HepG2 (cell line): ENCODE measurements around the gene SEPTIN10. TPM values are rescaled to one million over a fixed set of nuclear protein-coding genes. Genes with fewer than 3 reads are reported as not detected.

Source experiments
- FOXJ3 ChIP-seq: sonication (generic); formaldehyde crosslinking; IDR thresholded peaks from 2 replicates; pipeline ENCODE4 v1.4.0; 2020; ENCODE audit warnings: missing genetic modification reagents, mild to moderate bottlenecking, borderline replicate concordance
- FOXK2 ChIP-seq: fragments of 450-650 bp; IDR thresholded peaks from 2 replicates; pipeline ENCODE4 v1.6.1; 2016
- MIER3 ChIP-seq: IDR thresholded peaks from 2 replicates; pipeline ENCODE4 v1.6.1; 2016; ENCODE audit warnings: missing compliant biosample characterization, borderline replicate concordance
- RORA ChIP-seq: sonication (generic); formaldehyde crosslinking; IDR thresholded peaks from 2 replicates; pipeline ENCODE4 v1.5.0; 2020; ENCODE audit warnings: mild to moderate bottlenecking, missing genetic modification reagents, moderate library complexity
- RXRB ChIP-seq: IDR thresholded peaks from 2 replicates; pipeline ENCODE4 v1.6.1; 2016; ENCODE audit warnings: borderline replicate concordance, missing genetic modification reagents, missing compliant biosample characterization
- ZBTB42 ChIP-seq: sonication (generic); formaldehyde crosslinking; IDR thresholded peaks from 2 replicates; pipeline ENCODE4 v1.5.0; 2020; ENCODE audit warnings: mild to moderate bottlenecking, missing genetic modification reagents
- ZKSCAN5 ChIP-seq: sonication (generic); formaldehyde crosslinking; IDR thresholded peaks from 2 replicates; pipeline ENCODE4 v1.5.1; 2020; ENCODE audit warnings: mild to moderate bottlenecking, missing genetic modification reagents
- ZNF101 ChIP-seq: sonication (generic); formaldehyde crosslinking; IDR thresholded peaks from 2 replicates; pipeline ENCODE4 v1.4.0; 2020; ENCODE audit warnings: mild to moderate bottlenecking, low read depth, missing genetic modification reagents, borderline replicate concordance
- ZNF430 ChIP-seq: sonication (generic); formaldehyde crosslinking; IDR thresholded peaks from 2 replicates; pipeline ENCODE4 v1.9.0; 2021; ENCODE audit warnings: mild to moderate bottlenecking, missing genetic modification reagents
- ZNF446 ChIP-seq: sonication (generic); formaldehyde crosslinking; IDR thresholded peaks from 2 replicates; pipeline ENCODE4 v1.5.0; 2020; ENCODE audit warnings: mild to moderate bottlenecking, missing genetic modification reagents
- ZNF543 ChIP-seq: sonication (generic); formaldehyde crosslinking; IDR thresholded peaks from 2 replicates; pipeline ENCODE4 v1.4.0; 2020; ENCODE audit warnings: mild to moderate bottlenecking, missing genetic modification reagents
- ZNF556 ChIP-seq: sonication (generic); formaldehyde crosslinking; IDR thresholded peaks from 2 replicates; pipeline ENCODE4 v1.4.0; 2020; ENCODE audit warnings: mild to moderate bottlenecking, missing genetic modification reagents, borderline replicate concordance
- ZNF562 ChIP-seq: sonication (generic); formaldehyde crosslinking; IDR thresholded peaks from 2 replicates; pipeline ENCODE4 v1.8.0; 2022; ENCODE audit warnings: missing genetic modification reagents, borderline replicate concordance
- ZNF7 ChIP-seq: IDR thresholded peaks from 2 replicates; pipeline ENCODE4 v1.6.1; 2016; ENCODE audit warnings: missing biosample characterization, missing genetic modification reagents
- ZNF761 ChIP-seq: sonication (generic); formaldehyde crosslinking; conservative IDR thresholded peaks from 2 replicates; pipeline ENCODE4 v1.4.0; 2020; ENCODE audit warnings: mild to moderate bottlenecking, missing genetic modification reagents
- ZNF816 ChIP-seq: sonication (generic); formaldehyde crosslinking; IDR thresholded peaks from 2 replicates; pipeline ENCODE4 v1.8.0; 2022; ENCODE audit warnings: missing genetic modification reagents, mild to moderate bottlenecking, borderline replicate concordance
- polyA plus RNA-seq, 8 experiments: library from polyadenylated mRNA; depleted of rRNA in 3 of 8; stranded (reverse) in 7 of 8; unstranded in 1 of 8; fragments of >200 nt; fragmentation: Illumina TruSeq in 4 of 8; extraction: Trizol in 4 of 8; gene quantifications; 2 replicates each; pipeline versions ENCODE4 v1.2.1 to v1.2.3, GENCODE V29; 2011 to 2016; ENCODE audit warnings: low read depth in 4 of 8, missing spikeins in 1 of 8, mixed read lengths in 1 of 8; ENCODE audit not compliant: insufficient read depth in 1 of 8
- total RNA-seq, 5 experiments: library from RNA; depleted of rRNA; stranded (reverse); fragments of >200 nt; fragmentation: Illumina TruSeq; extraction: Trizol; gene quantifications; 2 replicates each; pipeline ENCODE4 v1.2.3, GENCODE V29; 2016; ENCODE audit warnings: low read depth in 1 of 5
- TF ChIP-seq, protein P1 (sequence below): sonication (generic); formaldehyde crosslinking; IDR thresholded peaks from one replicate; pipeline ENCODE4 v1.5.1; 2020; ENCODE audit warnings: mild to moderate bottlenecking, missing genetic modification reagents; ENCODE audit errors: not compliant biosample characterization
- TF ChIP-seq, protein P2 (sequence below): IDR thresholded peaks from 2 replicates; pipeline ENCODE4 v1.6.1; 2016; ENCODE audit warnings: missing genetic modification reagents, missing compliant biosample characterization
- TF ChIP-seq, protein P3 (sequence below): sonication (generic); formaldehyde crosslinking; IDR thresholded peaks from 2 replicates; pipeline ENCODE4 v1.5.0; 2020; ENCODE audit warnings: missing genetic modification reagents

SEPTIN10 gene
- total and polyA plus RNA-seq, 2 of the 13 experiments (the other 11 are each of a cell fraction or from before 2014, with no cell fraction given): 45.8 to 67.5 TPM

DNA sequence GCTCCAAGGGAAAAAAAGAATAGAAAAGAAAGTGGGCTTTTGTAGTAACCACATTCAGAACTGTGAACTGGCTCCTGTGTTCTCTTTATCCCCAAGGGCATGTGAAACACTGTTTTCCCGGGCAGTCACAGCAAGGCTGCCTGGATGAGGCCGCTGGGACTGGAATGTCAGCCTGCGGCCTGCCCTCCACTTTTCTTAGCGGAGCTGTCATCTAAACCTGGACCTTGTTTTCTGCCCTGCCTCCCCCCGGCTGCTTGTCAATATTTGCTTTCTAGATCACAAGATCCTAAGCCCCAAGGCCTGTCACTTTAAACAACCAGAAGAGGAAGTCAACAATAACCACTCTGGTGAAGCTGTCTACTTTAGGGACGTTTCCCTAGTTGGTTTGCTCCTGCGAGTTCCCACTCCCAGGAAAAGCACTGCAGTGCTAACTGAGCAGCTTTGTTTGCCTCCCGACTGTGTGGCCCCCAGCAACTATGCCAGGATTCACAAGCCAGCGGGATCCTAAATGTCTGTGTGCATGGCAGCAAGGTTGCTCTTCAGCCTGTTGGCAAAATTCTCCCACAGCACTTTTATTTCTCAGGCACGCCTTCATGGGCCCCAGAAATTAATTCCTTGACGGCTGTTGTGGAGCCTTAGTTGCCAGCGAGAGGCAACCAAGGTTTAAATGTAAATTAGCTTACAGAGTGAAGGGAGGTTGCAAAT is 31.0 kb upstream of the SEPTIN10 start (continued):
- TF ChIP-seq, protein P1, sequence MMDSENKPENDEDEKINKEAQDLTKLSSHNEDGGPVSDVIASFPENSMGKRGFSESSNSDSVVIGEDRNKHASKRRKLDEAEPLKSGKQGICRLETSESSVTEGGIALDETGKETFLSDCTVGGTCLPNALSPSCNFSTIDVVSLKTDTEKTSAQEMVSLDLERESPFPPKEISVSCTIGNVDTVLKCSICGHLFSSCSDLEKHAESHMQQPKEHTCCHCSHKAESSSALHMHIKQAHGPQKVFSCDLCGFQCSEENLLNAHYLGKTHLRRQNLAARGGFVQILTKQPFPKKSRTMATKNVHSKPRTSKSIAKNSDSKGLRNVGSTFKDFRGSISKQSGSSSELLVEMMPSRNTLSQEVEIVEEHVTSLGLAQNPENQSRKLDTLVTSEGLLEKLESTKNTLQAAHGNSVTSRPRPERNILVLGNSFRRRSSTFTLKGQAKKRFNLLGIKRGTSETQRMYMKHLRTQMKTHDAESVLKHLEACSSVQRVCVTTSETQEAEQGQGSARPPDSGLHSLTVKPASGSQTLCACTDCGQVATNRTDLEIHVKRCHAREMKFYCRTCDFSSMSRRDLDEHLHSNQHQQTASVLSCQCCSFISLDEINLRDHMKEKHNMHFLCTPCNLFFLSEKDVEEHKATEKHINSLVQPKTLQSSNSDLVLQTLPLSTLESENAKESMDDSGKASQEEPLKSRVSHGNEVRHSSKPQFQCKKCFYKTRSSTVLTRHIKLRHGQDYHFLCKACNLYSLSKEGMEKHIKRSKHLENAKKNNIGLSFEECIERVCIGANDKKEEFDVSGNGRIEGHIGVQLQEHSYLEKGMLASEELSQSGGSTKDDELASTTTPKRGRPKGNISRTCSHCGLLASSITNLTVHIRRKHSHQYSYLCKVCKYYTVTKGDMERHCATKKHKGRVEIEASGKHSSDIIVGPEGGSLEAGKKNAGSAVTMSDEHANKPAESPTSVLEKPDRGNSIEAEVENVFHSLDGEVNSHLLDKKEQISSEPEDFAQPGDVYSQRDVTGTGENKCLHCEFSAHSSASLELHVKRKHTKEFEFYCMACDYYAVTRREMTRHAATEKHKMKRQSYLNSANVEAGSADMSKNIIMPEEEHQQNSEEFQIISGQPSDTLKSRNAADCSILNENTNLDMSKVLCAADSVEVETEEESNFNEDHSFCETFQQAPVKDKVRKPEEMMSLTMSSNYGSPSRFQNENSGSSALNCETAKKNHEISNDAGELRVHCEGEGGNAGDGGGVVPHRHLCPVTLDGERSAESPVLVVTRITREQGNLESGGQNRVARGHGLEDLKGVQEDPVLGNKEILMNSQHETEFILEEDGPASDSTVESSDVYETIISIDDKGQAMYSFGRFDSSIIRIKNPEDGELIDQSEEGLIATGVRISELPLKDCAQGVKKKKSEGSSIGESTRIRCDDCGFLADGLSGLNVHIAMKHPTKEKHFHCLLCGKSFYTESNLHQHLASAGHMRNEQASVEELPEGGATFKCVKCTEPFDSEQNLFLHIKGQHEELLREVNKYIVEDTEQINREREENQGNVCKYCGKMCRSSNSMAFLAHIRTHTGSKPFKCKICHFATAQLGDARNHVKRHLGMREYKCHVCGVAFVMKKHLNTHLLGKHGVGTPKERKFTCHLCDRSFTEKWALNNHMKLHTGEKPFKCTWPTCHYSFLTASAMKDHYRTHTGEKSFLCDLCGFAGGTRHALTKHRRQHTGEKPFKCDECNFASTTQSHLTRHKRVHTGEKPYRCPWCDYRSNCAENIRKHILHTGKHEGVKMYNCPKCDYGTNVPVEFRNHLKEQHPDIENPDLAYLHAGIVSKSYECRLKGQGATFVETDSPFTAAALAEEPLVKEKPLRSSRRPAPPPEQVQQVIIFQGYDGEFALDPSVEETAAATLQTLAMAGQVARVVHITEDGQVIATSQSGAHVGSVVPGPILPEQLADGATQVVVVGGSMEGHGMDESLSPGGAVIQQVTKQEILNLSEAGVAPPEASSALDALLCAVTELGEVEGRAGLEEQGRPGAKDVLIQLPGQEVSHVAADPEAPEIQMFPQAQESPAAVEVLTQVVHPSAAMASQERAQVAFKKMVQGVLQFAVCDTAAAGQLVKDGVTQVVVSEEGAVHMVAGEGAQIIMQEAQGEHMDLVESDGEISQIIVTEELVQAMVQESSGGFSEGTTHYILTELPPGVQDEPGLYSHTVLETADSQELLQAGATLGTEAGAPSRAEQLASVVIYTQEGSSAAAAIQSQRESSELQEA (CRISPR knock-in tag): peak; percentile 43
- TF ChIP-seq FOXJ3: peak; percentile 100
- peak; percentile 96; the same call in 1 of the 2 replicates for TF ChIP-seq ZNF101
- TF ChIP-seq RORA (CRISPR knock-in tag): peak; percentile 57; the same call in 1 of the 2 replicates
- TF ChIP-seq ZNF562 (CRISPR knock-in tag): no peak
- TF ChIP-seq RXRB (CRISPR knock-in tag): peak; percentile 97
- peak; percentile 72; the same call in 1 of the 2 replicates for TF ChIP-seq ZNF446
- TF ChIP-seq, protein P2, sequence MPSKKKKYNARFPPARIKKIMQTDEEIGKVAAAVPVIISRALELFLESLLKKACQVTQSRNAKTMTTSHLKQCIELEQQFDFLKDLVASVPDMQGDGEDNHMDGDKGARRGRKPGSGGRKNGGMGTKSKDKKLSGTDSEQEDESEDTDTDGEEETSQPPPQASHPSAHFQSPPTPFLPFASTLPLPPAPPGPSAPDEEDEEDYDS (CRISPR knock-in tag): peak; percentile 95
- peak; percentile 98 for TF ChIP-seq ZNF430
- TF ChIP-seq ZBTB42 (CRISPR knock-in tag): peak; percentile 84; the same call in 1 of the 2 replicates
- peak; percentile 96 for TF ChIP-seq FOXK2
- peak; percentile 96 for TF ChIP-seq ZNF543 (CRISPR knock-in tag)
- TF ChIP-seq ZNF761: peak; percentile 87; the same call in 1 of the 2 replicates
- TF ChIP-seq, protein P3, sequence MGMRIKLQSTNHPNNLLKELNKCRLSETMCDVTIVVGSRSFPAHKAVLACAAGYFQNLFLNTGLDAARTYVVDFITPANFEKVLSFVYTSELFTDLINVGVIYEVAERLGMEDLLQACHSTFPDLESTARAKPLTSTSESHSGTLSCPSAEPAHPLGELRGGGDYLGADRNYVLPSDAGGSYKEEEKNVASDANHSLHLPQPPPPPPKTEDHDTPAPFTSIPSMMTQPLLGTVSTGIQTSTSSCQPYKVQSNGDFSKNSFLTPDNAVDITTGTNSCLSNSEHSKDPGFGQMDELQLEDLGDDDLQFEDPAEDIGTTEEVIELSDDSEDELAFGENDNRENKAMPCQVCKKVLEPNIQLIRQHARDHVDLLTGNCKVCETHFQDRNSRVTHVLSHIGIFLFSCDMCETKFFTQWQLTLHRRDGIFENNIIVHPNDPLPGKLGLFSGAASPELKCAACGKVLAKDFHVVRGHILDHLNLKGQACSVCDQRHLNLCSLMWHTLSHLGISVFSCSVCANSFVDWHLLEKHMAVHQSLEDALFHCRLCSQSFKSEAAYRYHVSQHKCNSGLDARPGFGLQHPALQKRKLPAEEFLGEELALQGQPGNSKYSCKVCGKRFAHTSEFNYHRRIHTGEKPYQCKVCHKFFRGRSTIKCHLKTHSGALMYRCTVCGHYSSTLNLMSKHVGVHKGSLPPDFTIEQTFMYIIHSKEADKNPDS (CRISPR knock-in tag): 0 out of 2 replicates have a peak, but pooled peaks have one; percentile 74
- peak; percentile 32; the same call in 1 of the 2 replicates for TF ChIP-seq ZNF7
- no peak; the same call in 1 of the 2 replicates for TF ChIP-seq ZNF816 (CRISPR knock-in tag)
- peak; percentile 99 for TF ChIP-seq ZNF556
- peak; percentile 77 for TF ChIP-seq ZKSCAN5
- TF ChIP-seq MIER3: peak; percentile 99
